ENCODE results near the gene MYO10.

- TF ChIP-seq CTCF (IDR thresholded peaks at IDR 0.05; ENCODE audit: insufficient read depth, low read depth, low read length) (no peak), EZH2 (IDR thresholded peaks at IDR 0.05; ENCODE audit: insufficient read depth, low read length) (no peak)
Observed at GRCh38 chr5:16883176-16883575, 52.9 kb downstream of the MYO10 start.
